Keratinocyte (primary cell): ENCODE results near the gene GPR65. TPM values are rescaled to one million over a fixed set of nuclear protein-coding genes. Genes with fewer than 3 reads are reported as not detected.

Source experiments
- DNase-seq: peaks from one replicate; pipeline ENCODE4 v3.0.0-alpha.2; 2011; ENCODE audit warnings: low read depth, missing footprints, low spot score
- FAIRE-seq: peaks from 2 replicates; lab custom pipeline; 2011; peaks lifted over from hg19 to GRCh38; lab: Jason Lieb, UNC
- H2AFZ ChIP-seq: 2 replicates; pipeline ENCODE4 v1.6.0; 2012; ENCODE audit warnings: low read length, control low read depth, inconsistent platforms; ENCODE audit not compliant: control insufficient read depth
- H3K27ac ChIP-seq: 2 replicates; pipeline ENCODE4 v1.5.1; 2011; ENCODE audit warnings: low read length; ENCODE audit not compliant: control insufficient read depth, insufficient read depth
- H3K27me3 ChIP-seq: 3 replicates; pipeline ENCODE4 v1.6.0; 2011; ENCODE audit warnings: low read length; ENCODE audit not compliant: control insufficient read depth, insufficient read depth; ENCODE audit errors: extremely low read depth
- H3K36me3 ChIP-seq, 2 experiments: 2 replicates in 1 of 2; 3 replicates in 1 of 2; pipeline ENCODE4 v1.5.1; 2011; ENCODE audit warnings: low read length in 2 of 2, mild to moderate bottlenecking in 1 of 2; ENCODE audit not compliant: control insufficient read depth in 2 of 2, insufficient read depth in 2 of 2; ENCODE audit errors: extremely low read depth in 1 of 2
- H3K4me1 ChIP-seq: 3 replicates; pipeline ENCODE4 v1.5.1; 2011; ENCODE audit warnings: low read length; ENCODE audit not compliant: control insufficient read depth, insufficient read depth; ENCODE audit errors: extremely low read depth
- H3K4me2 ChIP-seq: 3 replicates; pipeline ENCODE4 v1.6.0; 2011; ENCODE audit warnings: low read depth, low read length; ENCODE audit not compliant: control insufficient read depth, insufficient read depth; ENCODE audit errors: extremely low read depth
- H3K4me3 ChIP-seq, 3 experiments: fragments of 200-600 bp in 1 of 3; sonication (generic) in 1 of 3; 2 replicates in 2 of 3; 3 replicates in 1 of 3; pipeline ENCODE4 v1.5.1; 2011 to 2016; ENCODE audit warnings: low read length in 3 of 3, mild to moderate bottlenecking in 3 of 3, control low read depth in 2 of 3, inconsistent platforms in 1 of 3, low read depth in 1 of 3, mixed read lengths in 1 of 3, mixed run types in 1 of 3, moderate library complexity in 1 of 3; ENCODE audit not compliant: control insufficient read depth in 2 of 3, insufficient read depth in 2 of 3; ENCODE audit errors: extremely low read depth in 1 of 3
- H3K79me2 ChIP-seq: 2 replicates; pipeline ENCODE4 v1.6.0; 2012; ENCODE audit warnings: low read length; ENCODE audit not compliant: control insufficient read depth, insufficient read depth
- H3K9ac ChIP-seq: 3 replicates; pipeline ENCODE4 v1.6.0; 2011; ENCODE audit warnings: low read length; ENCODE audit not compliant: control insufficient read depth, insufficient read depth; ENCODE audit errors: extremely low read depth
- H3K9me1 ChIP-seq: 3 replicates; pipeline ENCODE4 v1.6.0; 2011; ENCODE audit warnings: low read length; ENCODE audit not compliant: control insufficient read depth, insufficient read depth; ENCODE audit errors: extremely low read depth
- H3K9me3 ChIP-seq: 2 replicates; pipeline ENCODE4 v1.5.1; 2012; ENCODE audit warnings: low read depth, low read length; ENCODE audit not compliant: control insufficient read depth
- H4K20me1 ChIP-seq: 3 replicates; pipeline ENCODE4 v1.6.0; 2011; ENCODE audit warnings: low read length; ENCODE audit not compliant: control insufficient read depth, insufficient read depth; ENCODE audit errors: extremely low read depth
- CTCF ChIP-seq, 3 experiments: IDR thresholded peaks in 1 of 3; conservative IDR thresholded peaks in 1 of 3; optimal IDR thresholded peaks in 1 of 3; 2 replicates in 2 of 3; 3 replicates in 1 of 3; pipeline versions ENCODE3 to v1.5.1; 2011; ENCODE audit warnings: low read length in 3 of 3, mild to moderate bottlenecking in 3 of 3, moderate library complexity in 2 of 3, control low read depth in 1 of 3, inconsistent platforms in 1 of 3; ENCODE audit not compliant: insufficient read depth in 2 of 3; ENCODE audit errors: extremely low read depth in 1 of 3
- EZH2 ChIP-seq: IDR thresholded peaks from one replicate; pipeline ENCODE4 v1.6.1; 2012; ENCODE audit warnings: inconsistent platforms, mild to moderate bottlenecking, low read length, moderate library complexity
- dilution Hi-C: fragments of 300-500 bp; cut with MboI; formaldehyde crosslinking; loops from one replicate; pipeline ENCODE4 v1.7.0; 2020; ENCODE audit warnings: low sequenced_read_pairs; ENCODE audit not compliant: extremely low pct_ligation_motif_present
- polyA plus RNA-seq, 5 experiments: library from polyadenylated mRNA; depleted of rRNA in 3 of 5; stranded (reverse) in 3 of 5; stranded (forward) in 1 of 5; unstranded in 1 of 5; fragments of >200 nt; gene quantifications; 1 replicate in 1 of 5; 2 replicates in 3 of 5; 3 replicates in 1 of 5; pipeline versions ENCODE4 v1.2.1 to v1.2.3, GENCODE V29; 2011 to 2012; ENCODE audit warnings: missing spikeins in 2 of 5, low read depth in 1 of 5, low replicate concordance in 1 of 5

The GPR65 gene
- polyA plus RNA-seq, 1 donor (not counting 4 experiments of a cell fraction or from before 2014, with no cell fraction given) = not detected

GRCh38 chr14:88025313-88025712 is 20.4 kb downstream of the GPR65 start:
- Histone ChIP-seq H3K27me3 (no peaks in the 10 kb centered on the region), H3K79me2 (no peaks in the 10 kb centered on the region), H3K4me3 (no peak overlapping the region), H3K36me3 (no peaks in the 10 kb centered on the region), H3K9me3 (no peaks in the 10 kb centered on the region), H3K27ac (no peak overlapping the region), H4K20me1 (no peaks in the 10 kb centered on the region), H3K9ac (no peak overlapping the region), H3K9me1 (no peaks in the 10 kb centered on the region), H3K4me2 (no peak overlapping the region), H3K4me1 (no peaks in the 10 kb centered on the region), H2AFZ (no peak overlapping the region)
- no peak for TF ChIP-seq EZH2
- TF ChIP-seq CTCF (optimal IDR thresholded peaks at IDR 0.05 in 1 of 3, IDR thresholded peaks at IDR 0.05 in 1 of 3, conservative IDR thresholded peaks at IDR 0.05 in 1 of 3; ENCODE audit: extremely low read depth in 1 of 3, insufficient read depth in 2 of 3, low read length in 3 of 3) = no peak
- FAIRE-seq (no peak), DNase-seq (no peak)
- dilution Hi-C loops = no loop called here

- dilution Hi-C loops = no loop called here
- no peak for FAIRE-seq
- H3K9me1 ChIP-seq = no peaks in the 10 kb centered on the region
Measured at GRCh38 chr14:88026890-88027289, 22.0 kb downstream of the GPR65 start.

More at GRCh38 chr14:88026890-88027289, 22.0 kb downstream of the GPR65 start:
- H3K27ac ChIP-seq = no peak overlapping the region
- H3K36me3 ChIP-seq = no peaks in the 10 kb centered on the region
- no peaks in the 10 kb centered on the region for H3K4me1 ChIP-seq
- no peak for DNase-seq
- TF ChIP-seq EZH2 (no peak), CTCF (optimal IDR thresholded peaks at IDR 0.05 in 1 of 3, IDR thresholded peaks at IDR 0.05 in 1 of 3, conservative IDR thresholded peaks at IDR 0.05 in 1 of 3; ENCODE audit: extremely low read depth in 1 of 3, insufficient read depth in 2 of 3, low read length in 3 of 3) (no peak)
- H3K4me3 ChIP-seq = no peak overlapping the region
- no peaks in the 10 kb centered on the region for H3K9me3 ChIP-seq
- no peak overlapping the region for H2AFZ ChIP-seq
- no peaks in the 10 kb centered on the region for H3K27me3 ChIP-seq
- H3K4me2 ChIP-seq = no peak overlapping the region
- no peaks in the 10 kb centered on the region for H3K79me2 ChIP-seq
- no peak overlapping the region for H3K9ac ChIP-seq
- H4K20me1 ChIP-seq = no peaks in the 10 kb centered on the region
